Anterior cingulate cortex (tissue), 58 donors: ENCODE data around the gene ISCA2.

Source experiments
- DNase-seq, 58 donors: peaks; one replicate each; lab custom pipeline; 2025; lab: John Stamatoyannopoulos, UW

Gene ISCA2

GRCh38 chr14:74507085-74507484 is 13.5 kb downstream of the ISCA2 start:
- no peak for DNase-seq

GRCh38 chr14:74507840-74508239 is 14.3 kb downstream of the ISCA2 start:
- DNase-seq: no peak

- DNase-seq: no peak
These were observed 14.7 kb downstream of the ISCA2 start for GRCh38 chr14:74508292-74508731.

- no peak for DNase-seq
These were observed 15.4 kb downstream of the ISCA2 start for GRCh38 chr14:74508844-74509428.

- DNase-seq: no peak
These were observed 16.1 kb downstream of the ISCA2 start for GRCh38 chr14:74509587-74510222.

GRCh38 chr14:74510223-74510931 is 16.8 kb downstream of the ISCA2 start:
- no peak for DNase-seq

GRCh38 chr14:74510959-74511409 is 17.4 kb downstream of the ISCA2 start:
- no peak for DNase-seq

GRCh38 chr14:74511966-74512830 is 18.6 kb downstream of the ISCA2 start:
- no peak for DNase-seq

- peak in 2 of 58 donors; percentile 3 to 4 for DNase-seq
These were observed 20.9 kb downstream of the ISCA2 start for GRCh38 chr14:74514471-74514941.

GRCh38 chr14:74515891-74516412 is 22.4 kb downstream of the ISCA2 start:
- no peak for DNase-seq

GRCh38 chr14:74516451-74517160 is 23.0 kb downstream of the ISCA2 start:
- DNase-seq: no peak

- DNase-seq: no peak
These were observed 24.2 kb downstream of the ISCA2 start for GRCh38 chr14:74517731-74518130.

GRCh38 chr14:74518221-74518620 is 24.7 kb downstream of the ISCA2 start:
- DNase-seq: no peak

GRCh38 chr14:74519316-74520074 is 25.9 kb downstream of the ISCA2 start:
- DNase-seq: no peak

GRCh38 chr14:74521756-74522155 is 28.2 kb downstream of the ISCA2 start:
- no peak for DNase-seq

- no peak for DNase-seq
These were observed 29.2 kb downstream of the ISCA2 start for GRCh38 chr14:74522740-74523139.

- DNase-seq: no peak
These were observed 30.7 kb downstream of the ISCA2 start for GRCh38 chr14:74524076-74524811.

GRCh38 chr14:74524812-74525135 is 31.2 kb downstream of the ISCA2 start:
- DNase-seq: no peak
